Stomach (tissue), 4 donors: ENCODE data around the gene SEC61G.

Source experiments
- CTCF ChIP-seq, 7 experiments: fragments of 450-650 bp in 4 of 7; fragments of 200-600 bp in 3 of 7; sonication (generic) in 3 of 7; IDR thresholded peaks; one replicate each; pipeline ENCODE4 v1.5.1; 2016 to 2019; ENCODE audit warnings: antibody characterized with exemption in 7 of 7, control low read depth in 2 of 7, mild to moderate bottlenecking in 1 of 7
- EP300 ChIP-seq: sonication (generic); formaldehyde crosslinking; IDR thresholded peaks from one replicate; pipeline ENCODE4 v1.6.1; 2017; ENCODE audit warnings: antibody characterized with exemption
- POLR2A ChIP-seq, 4 donors: fragments of 450-650 bp; IDR thresholded peaks; one replicate each; pipeline ENCODE4 v1.6.1; 2016; ENCODE audit warnings: antibody characterized with exemption in 4 of 4, control low read depth in 2 of 4, mild to moderate bottlenecking in 1 of 4, moderate library complexity in 1 of 4

GRCh38 chr7:54780490-54780889, 21.5 kb upstream of the SEC61G start:
- TF ChIP-seq POLR2A (IDR thresholded peaks at IDR 0.05) (no peak), CTCF (IDR thresholded peaks at IDR 0.05) (no peak), EP300 (no peak)
